Activated naive CD4-positive, alpha-beta T cell treated with anti-CD3 and anti-CD28 coated beads, Interleukin-2, amount 10 ng/mL, durations not matched to agents 7 days and 5 days (primary cell): ENCODE measurements around the gene RASAL1.

Source experiments
- CTCF ChIA-PET: fragments of 350-600 bp; sonication (Branson Sonifier 250); formaldehyde crosslinking; loops from one replicate; lab custom pipeline; 2021; ENCODE audit warnings: antibody characterized with exemption; lab: Charles Lee
- DNase-seq: peaks from one replicate; pipeline ENCODE4 v3.0.0-alpha.2; 2020
- H3K27ac Mint-ChIP-seq: one replicate; pipeline ENCODE4 v1.8.0; 2021; ENCODE audit warnings: mild to moderate bottlenecking, moderate library complexity, mixed read lengths
- H3K27me3 Mint-ChIP-seq: one replicate; pipeline ENCODE4 v1.8.0; 2021; ENCODE audit warnings: mild to moderate bottlenecking, mixed read lengths
- H3K36me3 Mint-ChIP-seq: one replicate; pipeline ENCODE4 v1.8.0; 2021; ENCODE audit warnings: mixed read lengths
- H3K4me1 Mint-ChIP-seq: one replicate; pipeline ENCODE4 v1.8.0; 2021; ENCODE audit warnings: mixed read lengths
- H3K4me3 Mint-ChIP-seq: one replicate; pipeline ENCODE4 v1.8.0; 2021; ENCODE audit warnings: mild to moderate bottlenecking, moderate library complexity, mixed read lengths
- H3K9me3 Mint-ChIP-seq: one replicate; pipeline ENCODE4 v1.8.0; 2021; ENCODE audit warnings: mixed read lengths

Gene RASAL1

DNA sequence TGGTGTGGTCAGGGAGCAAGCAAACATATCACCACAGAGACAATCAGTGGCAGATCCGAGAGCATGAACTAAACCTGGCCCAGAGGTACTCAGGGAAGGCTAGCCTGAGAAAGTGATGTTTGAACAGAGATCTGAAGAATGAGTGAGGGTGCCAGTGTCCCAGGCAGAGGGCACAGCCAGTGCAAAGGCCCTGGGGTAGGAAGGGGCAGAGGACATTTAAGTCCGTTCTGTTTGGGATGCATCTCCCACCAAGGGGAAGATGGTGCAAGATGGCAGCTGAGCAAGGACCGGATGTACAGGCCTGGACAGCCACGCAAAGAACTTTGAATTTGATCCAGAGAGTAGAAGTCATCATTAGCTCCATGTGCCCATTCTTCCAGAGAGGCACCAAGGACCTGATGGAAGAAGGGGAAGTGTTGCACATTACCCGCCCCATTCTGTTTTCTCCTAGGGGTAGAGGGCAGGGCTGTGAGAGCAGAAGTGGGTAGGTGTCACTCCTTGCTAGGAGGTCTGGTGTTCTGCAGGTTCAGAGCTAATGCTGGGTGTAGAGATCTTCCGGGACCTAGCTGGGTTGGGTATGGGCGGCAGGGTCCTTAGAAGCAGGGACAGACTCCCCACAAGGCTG, 75.1 kb downstream of the RASAL1 start:
- Mint-ChIP-seq H3K4me1 (peaks cover 4% of the 10 kb centered on the region), H3K36me3 (no peaks in the 10 kb centered on the region), H3K9me3 (no peaks in the 10 kb centered on the region), H3K27me3 (peaks cover 32% of the 10 kb centered on the region), H3K4me3 (no peak overlapping the region), H3K27ac (no peak overlapping the region)
- DNase-seq, result no peak
- CTCF ChIA-PET, result no interaction called here

DNA sequence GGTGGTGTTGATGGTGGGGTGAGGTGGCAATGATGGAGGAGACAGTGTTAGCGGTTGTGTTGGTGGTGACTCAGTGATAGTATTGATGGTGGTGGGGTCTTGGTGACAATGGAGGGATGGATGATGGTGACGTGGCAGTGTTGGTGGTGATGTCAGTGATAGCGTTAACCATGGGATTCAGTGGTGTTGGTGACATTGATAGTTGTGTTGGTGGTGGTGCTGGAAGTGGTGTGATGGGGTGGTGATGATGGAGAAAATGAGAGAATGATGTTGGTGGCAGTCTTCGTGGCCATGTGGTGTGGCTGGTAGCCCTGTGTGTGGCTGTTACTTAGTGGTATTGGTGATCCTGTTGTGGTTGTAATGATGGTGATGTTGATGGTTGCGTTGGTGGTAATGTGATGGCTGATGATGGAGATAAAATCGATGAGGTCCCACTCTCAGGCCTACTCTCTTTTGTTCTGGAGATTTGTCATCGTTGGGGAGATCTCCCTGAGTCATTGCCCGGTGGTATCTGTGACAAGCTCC, 76.4 kb downstream of the RASAL1 start:
- CTCF ChIA-PET, result no interaction called here
- peaks cover 4% of the 10 kb centered on the region for H3K4me1 Mint-ChIP-seq
- H3K36me3 Mint-ChIP-seq, result no peaks in the 10 kb centered on the region
- H3K27ac Mint-ChIP-seq, result no peak overlapping the region
- no peak overlapping the region for H3K4me3 Mint-ChIP-seq
- H3K27me3 Mint-ChIP-seq, result peaks cover 42% of the 10 kb centered on the region
- no peaks in the 10 kb centered on the region for H3K9me3 Mint-ChIP-seq
- DNase-seq, result no peak

GRCh38 chr12:113058553-113058952, 77.0 kb downstream of the RASAL1 start:
- no peak overlapping the region for H3K27ac Mint-ChIP-seq
- peaks cover 43% of the 10 kb centered on the region for H3K27me3 Mint-ChIP-seq
- CTCF ChIA-PET, result no interaction called here
- no peaks in the 10 kb centered on the region for H3K36me3 Mint-ChIP-seq
- peaks cover 4% of the 10 kb centered on the region for H3K4me1 Mint-ChIP-seq
- H3K9me3 Mint-ChIP-seq, result no peaks in the 10 kb centered on the region
- DNase-seq, result no peak
- no peak overlapping the region for H3K4me3 Mint-ChIP-seq

GRCh38 chr12:113057565-113058485, 77.7 kb downstream of the RASAL1 start:
- Mint-ChIP-seq H3K27ac (no peak overlapping the region), H3K36me3 (no peaks in the 10 kb centered on the region), H3K27me3 (peaks cover 44% of the 10 kb centered on the region), H3K9me3 (no peaks in the 10 kb centered on the region), H3K4me1 (peaks cover 4% of the 10 kb centered on the region), H3K4me3 (peak overlapping the region; percentile 19)
- CTCF ChIA-PET, result no interaction called here
- DNase-seq, result no peak

- CTCF ChIA-PET, result no interaction called here
- DNase-seq, result peak; percentile 43
- H3K27ac Mint-ChIP-seq, result no peak within 1 kb of the TSS
- peak within 1 kb of the TSS; percentile 52 for H3K4me3 Mint-ChIP-seq
- no peaks in the 10 kb centered on the region for H3K9me3 Mint-ChIP-seq
- peaks cover 47% of the 10 kb centered on the region for H3K27me3 Mint-ChIP-seq
- peaks cover 4% of the 10 kb centered on the region for H3K4me1 Mint-ChIP-seq
- no peaks in the 10 kb centered on the region for H3K36me3 Mint-ChIP-seq
Observed at GRCh38 chr12:113056631-113057488, 78.7 kb downstream of the RASAL1 start, which contains the start of gene DTX1. Gene DTX1, plus strand, starts transcription at chr12:113056730. Its CDS starts 1,463 bp downstream, at chr12:113058193.

GRCh38 chr12:113056381-113056630, 79.3 kb downstream of the RASAL1 start:
- Mint-ChIP-seq H3K27me3 (peaks cover 47% of the 10 kb centered on the region), H3K27ac (no peak overlapping the region), H3K9me3 (no peaks in the 10 kb centered on the region), H3K4me3 (peak overlapping the region; percentile 52), H3K36me3 (no peaks in the 10 kb centered on the region), H3K4me1 (peaks cover 4% of the 10 kb centered on the region)
- DNase-seq, result no peak
- CTCF ChIA-PET, result no interaction called here

DNA sequence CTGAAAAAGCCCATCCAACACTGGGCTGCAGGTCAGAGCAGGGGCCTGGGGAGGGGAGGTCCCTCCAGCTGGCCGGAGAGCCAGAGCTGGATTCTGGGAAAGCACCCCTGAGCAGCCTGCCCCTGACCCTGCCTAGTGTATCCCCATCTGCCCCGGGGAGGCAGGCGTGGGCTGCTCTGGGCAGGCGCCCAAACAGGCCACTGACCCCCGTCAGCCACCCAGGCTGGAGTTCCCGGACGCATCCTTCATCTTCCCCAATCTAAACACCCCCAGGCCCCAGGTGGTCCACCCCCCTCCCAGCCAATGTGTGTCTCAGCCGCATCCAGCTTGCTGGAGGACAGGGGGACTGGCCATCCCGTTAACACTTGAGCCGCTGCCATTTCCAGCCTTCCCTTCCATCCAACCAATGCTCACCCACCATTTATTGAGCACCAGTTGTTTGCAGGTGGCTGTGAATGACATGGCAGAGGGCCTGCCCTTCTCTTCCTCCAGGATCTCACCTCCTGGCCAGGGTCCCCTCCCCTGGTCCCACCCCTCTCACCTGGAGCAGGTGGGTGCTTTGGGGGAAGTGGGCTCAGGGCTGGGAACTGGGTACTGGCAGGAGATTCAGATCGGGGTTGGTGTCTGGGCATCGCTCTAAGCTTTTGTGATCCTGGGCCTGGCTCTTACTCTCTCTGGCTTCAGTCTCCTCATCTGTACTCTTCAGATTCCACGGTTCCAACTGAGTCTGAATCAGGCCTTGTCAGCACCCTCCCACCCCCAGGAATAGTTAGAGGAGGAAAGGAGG, 79.8 kb downstream of the RASAL1 start:
- no peak for DNase-seq
- peaks cover 4% of the 10 kb centered on the region for H3K4me1 Mint-ChIP-seq
- CTCF ChIA-PET, result no interaction called here
- peaks cover 47% of the 10 kb centered on the region for H3K27me3 Mint-ChIP-seq
- no peak overlapping the region for H3K27ac Mint-ChIP-seq
- H3K36me3 Mint-ChIP-seq, result no peaks in the 10 kb centered on the region
- peak overlapping the region; percentile 52 for H3K4me3 Mint-ChIP-seq
- H3K9me3 Mint-ChIP-seq, result no peaks in the 10 kb centered on the region

DNA sequence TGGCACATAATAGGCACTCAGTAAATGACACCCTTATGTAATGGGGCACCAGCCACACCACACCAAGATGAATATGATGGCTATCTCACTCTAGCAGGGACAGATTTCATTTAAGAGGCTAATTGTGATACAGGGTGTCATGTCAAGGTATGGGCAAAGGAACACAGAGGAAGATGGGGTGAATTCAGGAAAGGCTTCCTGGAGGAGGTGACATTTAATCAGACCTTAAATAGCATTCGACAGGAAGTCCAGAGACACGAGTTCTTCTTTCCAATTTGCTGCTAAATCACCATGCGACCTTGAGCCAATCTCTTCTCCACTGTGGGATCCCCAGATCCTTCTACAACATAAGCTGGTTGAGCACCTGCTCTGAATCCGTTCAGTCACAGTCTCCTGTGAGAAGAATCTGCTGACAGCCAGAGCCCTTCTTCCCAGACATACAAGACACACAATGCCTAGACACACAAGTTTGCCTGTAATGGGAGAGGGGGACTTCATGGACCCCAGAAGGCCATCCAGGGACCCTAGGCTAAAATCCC, 80.5 kb downstream of the RASAL1 start:
- no peak overlapping the region for H3K4me3 Mint-ChIP-seq
- peaks cover 4% of the 10 kb centered on the region for H3K4me1 Mint-ChIP-seq

DNA sequence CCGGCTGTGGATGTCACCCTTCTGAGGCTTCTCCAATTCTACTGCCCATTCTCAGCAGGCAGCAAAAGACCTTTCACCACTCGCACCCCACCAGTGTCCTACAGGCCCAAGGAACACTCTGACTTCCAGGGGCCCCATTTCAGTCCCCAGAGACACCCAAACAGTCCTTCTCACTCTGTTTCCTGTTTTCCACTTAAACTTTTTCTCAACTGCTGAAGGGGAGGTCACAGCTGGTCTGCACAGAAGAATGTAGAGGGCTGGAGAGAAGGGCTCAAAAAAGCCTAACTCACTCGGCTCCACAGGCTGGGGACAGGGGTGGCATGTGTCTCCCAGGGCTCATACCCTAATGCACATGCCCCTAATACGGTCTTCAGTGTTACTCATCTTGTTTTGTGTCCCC, 83.2 kb downstream of the RASAL1 start:
- Mint-ChIP-seq H3K4me1 (peaks cover 4% of the 10 kb centered on the region), H3K4me3 (no peak overlapping the region), H3K9me3 (no peaks in the 10 kb centered on the region), H3K27me3 (peaks cover 47% of the 10 kb centered on the region), H3K27ac (no peak overlapping the region), H3K36me3 (no peaks in the 10 kb centered on the region)
- DNase-seq, result no peak
- CTCF ChIA-PET, result no interaction called here

More for the DNA sequence above, 80.5 kb downstream of the RASAL1 start:
- no peaks in the 10 kb centered on the region for H3K36me3 Mint-ChIP-seq
- H3K27ac Mint-ChIP-seq, result no peak overlapping the region
- DNase-seq, result no peak
- CTCF ChIA-PET, result no interaction called here
- no peaks in the 10 kb centered on the region for H3K9me3 Mint-ChIP-seq
- H3K27me3 Mint-ChIP-seq, result peaks cover 49% of the 10 kb centered on the region

DNA sequence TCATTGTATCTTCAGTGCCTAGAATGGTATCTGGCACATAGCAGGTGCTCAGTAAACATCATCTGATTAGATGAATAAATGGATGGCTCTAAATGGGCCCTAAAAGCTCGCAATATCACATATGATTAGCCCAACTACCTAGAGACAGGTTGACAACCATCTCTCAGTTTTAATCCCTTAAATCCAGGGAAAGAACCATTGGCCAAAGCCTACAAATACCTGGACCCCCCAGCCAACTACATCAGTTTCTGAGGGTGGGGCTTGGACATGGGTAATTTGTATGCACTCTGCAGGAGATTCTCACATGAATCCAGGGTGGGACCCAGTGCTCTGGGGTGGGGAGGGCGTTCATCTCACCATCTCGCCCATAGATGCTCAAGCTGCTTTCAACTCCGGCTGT, 83.8 kb downstream of the RASAL1 start:
- peaks cover 44% of the 10 kb centered on the region for H3K27me3 Mint-ChIP-seq
- peaks cover 4% of the 10 kb centered on the region for H3K4me1 Mint-ChIP-seq
- H3K9me3 Mint-ChIP-seq, result no peaks in the 10 kb centered on the region
- H3K4me3 Mint-ChIP-seq, result no peak overlapping the region
- no peaks in the 10 kb centered on the region for H3K36me3 Mint-ChIP-seq
- no peak overlapping the region for H3K27ac Mint-ChIP-seq
- CTCF ChIA-PET, result interaction anchor here (1.1 to 1.2 kb wide), 2 partner anchors 15 to 123 kb away, joined by 3 to 4 read pairs; no protein-coding TSS in a partner anchor
- DNase-seq, result no peak

- Mint-ChIP-seq H3K4me1 (no peaks in the 10 kb centered on the region), H3K4me3 (no peak overlapping the region), H3K36me3 (no peaks in the 10 kb centered on the region), H3K9me3 (no peaks in the 10 kb centered on the region), H3K27me3 (peaks cover 36% of the 10 kb centered on the region), H3K27ac (no peak overlapping the region)
- CTCF ChIA-PET, result interaction anchor here (0.6 to 3.2 kb wide), 6 partner anchors 48 to 127 kb away, joined by 3 to 33 read pairs (median 4); no protein-coding TSS in a partner anchor
- no peak for DNase-seq
Observed at GRCh38 chr12:113050795-113051194, 84.8 kb downstream of the RASAL1 start.

- Mint-ChIP-seq H3K4me1 (no peaks in the 10 kb centered on the region), H3K4me3 (no peak overlapping the region), H3K9me3 (no peaks in the 10 kb centered on the region), H3K36me3 (no peaks in the 10 kb centered on the region), H3K27ac (no peak overlapping the region), H3K27me3 (peaks cover 30% of the 10 kb centered on the region)
- DNase-seq, result no peak
- CTCF ChIA-PET, result interaction anchor here (0.6 to 3.2 kb wide), 12 partner anchors 38 to 124 kb away, joined by 3 to 33 read pairs (median 4); no protein-coding TSS in a partner anchor
Observed at GRCh38 chr12:113049976-113050742, 85.4 kb downstream of the RASAL1 start.
